ENCODE measurements around the gene ATXN7L3.

ATXN7L3 gene

DNA sequence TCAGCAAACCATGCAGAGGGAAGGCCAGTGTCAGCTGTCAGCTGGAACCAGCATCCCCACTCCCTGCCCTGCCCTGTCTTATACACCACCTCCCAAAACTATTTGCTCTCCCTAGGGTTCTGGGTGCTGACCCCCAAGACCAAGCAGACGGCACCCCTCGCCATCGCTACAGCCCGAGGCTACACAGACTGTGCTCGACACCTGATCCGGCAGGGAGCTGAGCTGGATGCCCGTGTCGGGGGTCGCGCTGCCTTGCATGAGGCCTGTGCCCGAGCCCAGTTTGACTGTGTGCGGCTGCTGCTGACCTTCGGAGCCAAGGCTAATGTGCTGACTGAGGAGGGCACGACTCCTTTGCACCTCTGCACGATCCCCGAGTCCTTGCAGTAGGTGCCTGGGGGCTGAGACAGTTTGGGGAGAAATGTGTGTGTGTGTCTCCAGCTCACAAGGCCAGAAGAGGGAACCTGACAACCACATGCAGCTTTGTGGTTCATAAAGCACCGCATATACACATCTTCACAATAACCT, 27.7 kb downstream of the ATXN7L3 start (continued):
- TF ChIP-seq, protein P1, sequence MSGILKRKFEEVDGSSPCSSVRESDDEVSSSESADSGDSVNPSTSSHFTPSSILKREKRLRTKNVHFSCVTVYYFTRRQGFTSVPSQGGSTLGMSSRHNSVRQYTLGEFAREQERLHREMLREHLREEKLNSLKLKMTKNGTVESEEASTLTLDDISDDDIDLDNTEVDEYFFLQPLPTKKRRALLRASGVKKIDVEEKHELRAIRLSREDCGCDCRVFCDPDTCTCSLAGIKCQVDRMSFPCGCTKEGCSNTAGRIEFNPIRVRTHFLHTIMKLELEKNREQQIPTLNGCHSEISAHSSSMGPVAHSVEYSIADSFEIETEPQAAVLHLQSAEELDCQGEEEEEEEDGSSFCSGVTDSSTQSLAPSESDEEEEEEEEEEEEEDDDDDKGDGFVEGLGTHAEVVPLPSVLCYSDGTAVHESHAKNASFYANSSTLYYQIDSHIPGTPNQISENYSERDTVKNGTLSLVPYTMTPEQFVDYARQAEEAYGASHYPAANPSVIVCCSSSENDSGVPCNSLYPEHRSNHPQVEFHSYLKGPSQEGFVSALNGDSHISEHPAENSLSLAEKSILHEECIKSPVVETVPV (CRISPR knock-in tag; IDR thresholded peaks at IDR 0.05), result no peak
- TF ChIP-seq GLIS3 (CRISPR knock-in tag; IDR thresholded peaks at IDR 0.05) (no peak), ZC3H10 (CRISPR knock-in tag; IDR thresholded peaks at IDR 0.05) (no peak), ZNF70 (CRISPR knock-in tag; IDR thresholded peaks at IDR 0.05) (no peak), ZNF8 (CRISPR knock-in tag; IDR thresholded peaks at IDR 0.05) (no peak)
- TF ChIP-seq, protein P2, sequence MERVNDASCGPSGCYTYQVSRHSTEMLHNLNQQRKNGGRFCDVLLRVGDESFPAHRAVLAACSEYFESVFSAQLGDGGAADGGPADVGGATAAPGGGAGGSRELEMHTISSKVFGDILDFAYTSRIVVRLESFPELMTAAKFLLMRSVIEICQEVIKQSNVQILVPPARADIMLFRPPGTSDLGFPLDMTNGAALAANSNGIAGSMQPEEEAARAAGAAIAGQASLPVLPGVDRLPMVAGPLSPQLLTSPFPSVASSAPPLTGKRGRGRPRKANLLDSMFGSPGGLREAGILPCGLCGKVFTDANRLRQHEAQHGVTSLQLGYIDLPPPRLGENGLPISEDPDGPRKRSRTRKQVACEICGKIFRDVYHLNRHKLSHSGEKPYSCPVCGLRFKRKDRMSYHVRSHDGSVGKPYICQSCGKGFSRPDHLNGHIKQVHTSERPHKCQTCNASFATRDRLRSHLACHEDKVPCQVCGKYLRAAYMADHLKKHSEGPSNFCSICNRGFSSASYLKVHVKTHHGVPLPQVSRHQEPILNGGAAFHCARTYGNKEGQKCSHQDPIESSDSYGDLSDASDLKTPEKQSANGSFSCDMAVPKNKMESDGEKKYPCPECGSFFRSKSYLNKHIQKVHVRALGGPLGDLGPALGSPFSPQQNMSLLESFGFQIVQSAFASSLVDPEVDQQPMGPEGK (CRISPR knock-in tag; IDR thresholded peaks at IDR 0.05; ENCODE audit: borderline replicate concordance), result no peak

DNA sequence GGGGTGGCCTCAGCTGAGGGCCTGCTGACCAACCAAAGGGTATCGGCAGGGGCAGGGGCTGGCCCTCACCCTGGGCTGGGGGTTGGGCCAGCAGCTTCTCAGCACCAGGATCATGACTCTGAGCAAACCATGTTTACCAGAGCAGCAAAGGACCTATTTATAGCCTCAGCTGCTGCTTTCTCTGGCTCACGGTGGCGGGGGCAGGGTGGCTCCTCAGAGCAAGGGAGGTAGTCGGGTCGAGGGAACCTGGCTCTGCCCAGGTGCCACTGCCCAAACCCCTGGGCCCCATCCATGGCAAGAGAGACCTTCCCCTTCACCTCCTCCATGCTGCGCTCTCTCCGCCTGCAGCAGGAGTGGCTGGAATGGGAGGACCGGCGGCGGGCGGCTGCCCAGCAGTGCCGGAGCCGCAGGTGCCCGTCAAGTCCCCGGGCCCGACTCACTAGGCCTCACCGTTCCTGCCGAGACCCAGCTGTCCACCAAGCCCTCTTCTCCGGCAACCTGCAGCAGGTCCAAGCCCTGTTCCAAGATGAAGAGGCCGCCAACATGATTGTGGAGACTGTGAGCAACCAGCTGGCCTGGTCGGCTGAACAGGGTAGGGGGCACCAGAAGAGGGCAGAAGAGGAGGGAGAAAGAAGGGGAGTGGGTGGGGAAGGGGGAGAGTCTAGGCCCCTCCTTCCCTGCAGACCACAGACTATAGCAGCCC, 29.0 kb downstream of the ATXN7L3 start, which contains the start of gene ASB16:
TSS of gene ASB16 (plus strand) at position 206 of the 703 bp plus-strand sequence. CDS start at position 292, 86 bp downstream.
- ATAC-seq, result peak; percentile 9; the same call in 2 of the 3 replicates
- no peak for TF ChIP-seq TCF4 (CRISPR knock-in tag; IDR thresholded peaks at IDR 0.05; ENCODE audit: borderline replicate concordance)
- no peak for TF ChIP-seq TOX (CRISPR knock-in tag; IDR thresholded peaks at IDR 0.05; ENCODE audit: borderline replicate concordance)
- TF ChIP-seq, protein P2 (CRISPR knock-in tag; IDR thresholded peaks at IDR 0.05; ENCODE audit: borderline replicate concordance), result no peak
- TF ChIP-seq, protein P3, sequence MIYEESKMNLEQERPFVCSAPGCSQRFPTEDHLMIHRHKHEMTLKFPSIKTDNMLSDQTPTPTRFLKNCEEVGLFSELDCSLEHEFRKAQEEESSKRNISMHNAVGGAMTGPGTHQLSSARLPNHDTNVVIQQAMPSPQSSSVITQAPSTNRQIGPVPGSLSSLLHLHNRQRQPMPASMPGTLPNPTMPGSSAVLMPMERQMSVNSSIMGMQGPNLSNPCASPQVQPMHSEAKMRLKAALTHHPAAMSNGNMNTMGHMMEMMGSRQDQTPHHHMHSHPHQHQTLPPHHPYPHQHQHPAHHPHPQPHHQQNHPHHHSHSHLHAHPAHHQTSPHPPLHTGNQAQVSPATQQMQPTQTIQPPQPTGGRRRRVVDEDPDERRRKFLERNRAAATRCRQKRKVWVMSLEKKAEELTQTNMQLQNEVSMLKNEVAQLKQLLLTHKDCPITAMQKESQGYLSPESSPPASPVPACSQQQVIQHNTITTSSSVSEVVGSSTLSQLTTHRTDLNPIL (CRISPR knock-in tag; IDR thresholded peaks at IDR 0.05; ENCODE audit: low read depth), result no peak
- TF ChIP-seq PPARA (CRISPR knock-in tag; IDR thresholded peaks at IDR 0.05; ENCODE audit: borderline replicate concordance), result no peak
- TF ChIP-seq, protein P1 (CRISPR knock-in tag; IDR thresholded peaks at IDR 0.05), result no peak
- no peak for TF ChIP-seq ZNF8 (CRISPR knock-in tag; IDR thresholded peaks at IDR 0.05)
- no peak for TF ChIP-seq CSDC2 (CRISPR knock-in tag; IDR thresholded peaks at IDR 0.05)
- TF ChIP-seq ISL1 (CRISPR knock-in tag; IDR thresholded peaks at IDR 0.05), result no peak
- TF ChIP-seq ARNTL (CRISPR knock-in tag; IDR thresholded peaks at IDR 0.05; ENCODE audit: borderline replicate concordance, low read depth), result no peak
- TF ChIP-seq SNAI2 (CRISPR knock-in tag; IDR thresholded peaks at IDR 0.05), result no peak
- no peak for TF ChIP-seq ZFP30 (CRISPR knock-in tag; IDR thresholded peaks at IDR 0.05)
- TF ChIP-seq ZFP3 (CRISPR knock-in tag; IDR thresholded peaks at IDR 0.05), result no peak
- TF ChIP-seq, protein P4, sequence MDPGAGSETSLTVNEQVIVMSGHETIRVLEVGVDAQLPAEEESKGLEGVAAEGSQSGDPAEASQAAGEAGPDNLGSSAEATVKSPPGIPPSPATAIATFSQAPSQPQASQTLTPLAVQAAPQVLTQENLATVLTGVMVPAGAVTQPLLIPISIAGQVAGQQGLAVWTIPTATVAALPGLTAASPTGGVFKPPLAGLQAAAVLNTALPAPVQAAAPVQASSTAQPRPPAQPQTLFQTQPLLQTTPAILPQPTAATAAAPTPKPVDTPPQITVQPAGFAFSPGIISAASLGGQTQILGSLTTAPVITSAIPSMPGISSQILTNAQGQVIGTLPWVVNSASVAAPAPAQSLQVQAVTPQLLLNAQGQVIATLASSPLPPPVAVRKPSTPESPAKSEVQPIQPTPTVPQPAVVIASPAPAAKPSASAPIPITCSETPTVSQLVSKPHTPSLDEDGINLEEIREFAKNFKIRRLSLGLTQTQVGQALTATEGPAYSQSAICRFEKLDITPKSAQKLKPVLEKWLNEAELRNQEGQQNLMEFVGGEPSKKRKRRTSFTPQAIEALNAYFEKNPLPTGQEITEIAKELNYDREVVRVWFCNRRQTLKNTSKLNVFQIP (CRISPR knock-in tag; IDR thresholded peaks at IDR 0.05; ENCODE audit: borderline replicate concordance, low read depth), result no peak
- TF ChIP-seq ZNF565 (CRISPR knock-in tag; conservative IDR thresholded peaks at IDR 0.05; ENCODE audit: low read depth), result no peak
- TF ChIP-seq GLIS3 (CRISPR knock-in tag; IDR thresholded peaks at IDR 0.05), result no peak
- TF ChIP-seq, protein P5, sequence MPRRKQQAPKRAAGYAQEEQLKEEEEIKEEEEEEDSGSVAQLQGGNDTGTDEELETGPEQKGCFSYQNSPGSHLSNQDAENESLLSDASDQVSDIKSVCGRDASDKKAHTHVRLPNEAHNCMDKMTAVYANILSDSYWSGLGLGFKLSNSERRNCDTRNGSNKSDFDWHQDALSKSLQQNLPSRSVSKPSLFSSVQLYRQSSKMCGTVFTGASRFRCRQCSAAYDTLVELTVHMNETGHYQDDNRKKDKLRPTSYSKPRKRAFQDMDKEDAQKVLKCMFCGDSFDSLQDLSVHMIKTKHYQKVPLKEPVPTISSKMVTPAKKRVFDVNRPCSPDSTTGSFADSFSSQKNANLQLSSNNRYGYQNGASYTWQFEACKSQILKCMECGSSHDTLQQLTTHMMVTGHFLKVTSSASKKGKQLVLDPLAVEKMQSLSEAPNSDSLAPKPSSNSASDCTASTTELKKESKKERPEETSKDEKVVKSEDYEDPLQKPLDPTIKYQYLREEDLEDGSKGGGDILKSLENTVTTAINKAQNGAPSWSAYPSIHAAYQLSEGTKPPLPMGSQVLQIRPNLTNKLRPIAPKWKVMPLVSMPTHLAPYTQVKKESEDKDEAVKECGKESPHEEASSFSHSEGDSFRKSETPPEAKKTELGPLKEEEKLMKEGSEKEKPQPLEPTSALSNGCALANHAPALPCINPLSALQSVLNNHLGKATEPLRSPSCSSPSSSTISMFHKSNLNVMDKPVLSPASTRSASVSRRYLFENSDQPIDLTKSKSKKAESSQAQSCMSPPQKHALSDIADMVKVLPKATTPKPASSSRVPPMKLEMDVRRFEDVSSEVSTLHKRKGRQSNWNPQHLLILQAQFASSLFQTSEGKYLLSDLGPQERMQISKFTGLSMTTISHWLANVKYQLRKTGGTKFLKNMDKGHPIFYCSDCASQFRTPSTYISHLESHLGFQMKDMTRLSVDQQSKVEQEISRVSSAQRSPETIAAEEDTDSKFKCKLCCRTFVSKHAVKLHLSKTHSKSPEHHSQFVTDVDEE (CRISPR knock-in tag; IDR thresholded peaks at IDR 0.05), result no peak
- TF ChIP-seq ESRRG (CRISPR knock-in tag; IDR thresholded peaks at IDR 0.05), result no peak
- no peak for TF ChIP-seq ZC3H10 (CRISPR knock-in tag; IDR thresholded peaks at IDR 0.05)
